DOHH2 (cell line): ENCODE measurements around the gene DDX5.
"Not testable (repeated sequence)": the region's sequence is repeated elsewhere in the genome, so short reads cannot be mapped to it uniquely, and the experiment has no call there.

Experiments used
- H3F3A ChIP-seq: fragments of 200-600 bp; sonication (generic), shearing (Covaris generic); 2 replicates; pipeline ENCODE4 v1.6.0; 2016; ENCODE audit warnings: antibody characterized with exemption, mild to moderate bottlenecking; ENCODE audit not compliant: control insufficient read depth, insufficient read depth
- H3K27ac ChIP-seq: fragments of 200-600 bp; sonication (generic); 2 replicates; pipeline ENCODE4 v1.5.1; 2014; ENCODE audit warnings: low read depth, mild to moderate bottlenecking, low read length, moderate library complexity
- H3K27me3 ChIP-seq: fragments of 200-600 bp; sonication (generic); 2 replicates; pipeline ENCODE4 v1.6.1; 2014; ENCODE audit warnings: mild to moderate bottlenecking, low read length, mixed read lengths; ENCODE audit not compliant: control insufficient read depth
- H3K36me3 ChIP-seq: fragments of 200-600 bp; sonication (generic); 2 replicates; pipeline ENCODE4 v1.6.1; 2014; ENCODE audit warnings: mild to moderate bottlenecking, low read length, moderate library complexity, mixed read lengths; ENCODE audit not compliant: control insufficient read depth
- H3K4me1 ChIP-seq: fragments of 200-600 bp; sonication (generic); 2 replicates; pipeline ENCODE4 v1.6.1; 2014; ENCODE audit warnings: mild to moderate bottlenecking, low read length, mixed read lengths; ENCODE audit not compliant: control insufficient read depth
- H3K4me2 ChIP-seq: fragments of 200-600 bp; sonication (generic); 2 replicates; pipeline ENCODE4 v1.6.0; 2014; ENCODE audit warnings: mild to moderate bottlenecking, low read length, moderate library complexity
- H3K4me3 ChIP-seq: fragments of 200-600 bp; sonication (generic); 2 replicates; pipeline ENCODE4 v1.5.1; 2014; ENCODE audit warnings: mild to moderate bottlenecking, low read length, mixed read lengths
- H3K79me2 ChIP-seq: fragments of 200-600 bp; sonication (generic); 2 replicates; pipeline ENCODE4 v1.6.1; 2014; ENCODE audit warnings: mild to moderate bottlenecking, low read length, mixed read lengths; ENCODE audit not compliant: control insufficient read depth
- H3K9me2 ChIP-seq: fragments of 200-600 bp; sonication (generic); replicated peaks from 2 replicates; pipeline ENCODE4 v1.6.1; 2014; ENCODE audit warnings: mild to moderate bottlenecking, low read length, mixed read lengths; ENCODE audit not compliant: control insufficient read depth
- H3K9me3 ChIP-seq: fragments of 200-600 bp; sonication (generic); 2 replicates; pipeline ENCODE4 v1.6.1; 2014; ENCODE audit warnings: antibody characterized with exemption, low read length, mixed read lengths; ENCODE audit not compliant: control insufficient read depth, insufficient read depth
- H4K20me1 ChIP-seq: fragments of 200-600 bp; sonication (generic); 2 replicates; pipeline ENCODE4 v1.6.0; 2014; ENCODE audit warnings: low read depth, mild to moderate bottlenecking, antibody characterized with exemption, low read length, moderate library complexity; ENCODE audit not compliant: control insufficient read depth, insufficient read depth
- CTCF ChIP-seq: fragments of 200-600 bp; sonication (generic); IDR thresholded peaks from one replicate; pipeline ENCODE4 v1.5.1; 2014; ENCODE audit warnings: antibody characterized with exemption, mild to moderate bottlenecking, low read depth, low read length; ENCODE audit not compliant: poor library complexity, severe bottlenecking
- EZH2phosphoT487 ChIP-seq: fragments of 200-600 bp; sonication (generic); IDR thresholded peaks from 2 replicates; pipeline ENCODE4 v1.6.1; 2017; ENCODE audit warnings: borderline replicate concordance, mild to moderate bottlenecking, antibody characterized with exemption, low read length, moderate library complexity, mixed read lengths

DDX5 gene

GRCh38 chr17:64471440-64471839, 34.6 kb downstream of the DDX5 start:
- H3K4me2 ChIP-seq, result no peak overlapping the region
- no peaks in the 10 kb centered on the region for H4K20me1 ChIP-seq
- no peak overlapping the region for H3K27ac ChIP-seq

GRCh38 chr17:64470625-64471024, 35.5 kb downstream of the DDX5 start:
- TF ChIP-seq CTCF (no peak), EZH2phosphoT487 (no peak)
- H3K4me2 ChIP-seq, result no peak overlapping the region
- no peaks in the 10 kb centered on the region for H3K27me3 ChIP-seq
- H3K36me3 ChIP-seq, result peaks cover 71% of the 10 kb centered on the region
- no peaks in the 10 kb centered on the region for H4K20me1 ChIP-seq
- H3K4me1 ChIP-seq, result peaks cover 20% of the 10 kb centered on the region
- H3K79me2 ChIP-seq, result no peaks in the 10 kb centered on the region
- peaks cover 11% of the 10 kb centered on the region; the same call in 1 of the 2 replicates for H3F3A ChIP-seq
- H3K9me3 ChIP-seq, result no peaks in the 10 kb centered on the region
- no peaks in the 10 kb centered on the region for H3K9me2 ChIP-seq
- no peak overlapping the region for H3K4me3 ChIP-seq
- H3K27ac ChIP-seq, result no peak overlapping the region

More at GRCh38 chr17:64471440-64471839, 34.6 kb downstream of the DDX5 start:
- peaks cover 14% of the 10 kb centered on the region; the same call in 1 of the 2 replicates for H3F3A ChIP-seq
- no peaks in the 10 kb centered on the region for H3K79me2 ChIP-seq
- peaks cover 67% of the 10 kb centered on the region for H3K36me3 ChIP-seq
- H3K4me3 ChIP-seq, result no peak overlapping the region
- no peaks in the 10 kb centered on the region for H3K27me3 ChIP-seq
- H3K4me1 ChIP-seq, result peaks cover 21% of the 10 kb centered on the region
- no peaks in the 10 kb centered on the region for H3K9me3 ChIP-seq
- no peak for TF ChIP-seq EZH2phosphoT487
- H3K9me2 ChIP-seq, result no peaks in the 10 kb centered on the region

- not testable (repeated sequence) for H3K79me2 ChIP-seq, H3F3A ChIP-seq, H3K27ac ChIP-seq, H3K4me2 ChIP-seq, H3K27me3 ChIP-seq, H3K4me1 ChIP-seq, H4K20me1 ChIP-seq, H3K9me3 ChIP-seq, H3K4me3 ChIP-seq, H3K9me2 ChIP-seq
- H3K36me3 ChIP-seq, result peaks cover 75% of the 10 kb centered on the region
These were observed 39.3 kb downstream of the DDX5 start for GRCh38 chr17:64466834-64467233.

GRCh38 chr17:64466019-64466735, 39.9 kb downstream of the DDX5 start:
- no peaks in the 10 kb centered on the region for H3K9me2 ChIP-seq
- H3K36me3 ChIP-seq, result peaks cover 75% of the 10 kb centered on the region
- H3K4me2 ChIP-seq, result no peak overlapping the region
- no peaks in the 10 kb centered on the region for H4K20me1 ChIP-seq
- H3K27ac ChIP-seq, result no peak overlapping the region
- H3K9me3 ChIP-seq, result no peaks in the 10 kb centered on the region
- H3K4me1 ChIP-seq, result no peaks in the 10 kb centered on the region
- no peak for TF ChIP-seq CTCF
- no peak for TF ChIP-seq EZH2phosphoT487
- H3K79me2 ChIP-seq, result no peaks in the 10 kb centered on the region
- peaks cover under 1% of the 10 kb centered on the region; the same call in 1 of the 2 replicates for H3F3A ChIP-seq
- H3K27me3 ChIP-seq, result no peaks in the 10 kb centered on the region
- H3K4me3 ChIP-seq, result no peak overlapping the region
